Measurements from ENCODE around the gene AIFM3.
A peak's percentile ranks its signal among the peaks of the same experiment; 100 is the strongest.

Gene AIFM3

DNA sequence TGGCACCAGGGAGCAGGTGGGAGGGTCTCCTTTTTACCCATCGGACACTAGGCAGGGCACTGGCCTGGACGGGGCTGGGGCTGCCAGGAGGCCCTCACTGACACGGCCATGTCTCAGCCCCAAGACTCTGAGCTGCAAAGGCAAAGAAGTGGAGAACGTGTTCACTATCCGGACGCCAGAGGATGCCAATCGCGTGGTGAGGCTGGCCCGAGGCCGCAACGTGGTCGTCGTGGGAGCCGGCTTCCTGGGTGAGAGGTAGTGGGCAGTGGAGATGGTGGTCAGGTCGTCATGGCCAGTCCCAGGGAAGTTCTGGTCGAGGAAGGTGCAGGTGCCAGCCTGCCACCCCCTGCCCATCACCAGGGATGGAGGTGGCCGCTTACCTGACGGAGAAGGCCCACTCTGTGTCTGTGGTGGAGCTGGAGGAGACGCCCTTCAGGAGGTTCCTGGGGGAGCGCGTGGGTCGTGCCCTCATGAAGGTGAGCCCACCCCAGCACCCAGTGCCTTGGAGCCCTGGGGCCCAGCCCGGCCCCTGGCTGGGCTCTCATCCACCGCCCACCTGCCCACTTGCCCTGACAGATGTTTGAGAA, 9.3 kb downstream of the AIFM3 start:
- DNase-seq: no peak

DNA sequence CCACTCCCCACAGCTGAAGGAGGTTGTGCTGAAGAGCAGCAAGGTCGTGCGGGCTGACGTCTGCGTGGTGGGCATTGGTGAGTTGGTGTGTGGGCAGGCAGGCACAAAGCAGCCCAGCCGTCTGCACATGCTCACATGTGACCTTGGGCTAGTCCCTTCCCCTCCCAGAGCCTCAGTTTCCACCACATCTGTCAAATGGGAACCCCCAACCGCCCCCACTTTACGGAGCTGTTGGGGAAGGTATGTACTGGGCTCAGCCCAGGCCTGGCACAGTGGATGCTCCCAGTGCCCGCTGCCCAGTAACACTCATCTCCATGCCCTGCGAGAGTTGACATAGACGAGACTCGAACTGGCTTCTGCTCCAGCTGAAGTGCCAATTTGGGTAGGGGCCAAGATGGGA, 10.0 kb downstream of the AIFM3 start:
- no peak for DNase-seq

DNA sequence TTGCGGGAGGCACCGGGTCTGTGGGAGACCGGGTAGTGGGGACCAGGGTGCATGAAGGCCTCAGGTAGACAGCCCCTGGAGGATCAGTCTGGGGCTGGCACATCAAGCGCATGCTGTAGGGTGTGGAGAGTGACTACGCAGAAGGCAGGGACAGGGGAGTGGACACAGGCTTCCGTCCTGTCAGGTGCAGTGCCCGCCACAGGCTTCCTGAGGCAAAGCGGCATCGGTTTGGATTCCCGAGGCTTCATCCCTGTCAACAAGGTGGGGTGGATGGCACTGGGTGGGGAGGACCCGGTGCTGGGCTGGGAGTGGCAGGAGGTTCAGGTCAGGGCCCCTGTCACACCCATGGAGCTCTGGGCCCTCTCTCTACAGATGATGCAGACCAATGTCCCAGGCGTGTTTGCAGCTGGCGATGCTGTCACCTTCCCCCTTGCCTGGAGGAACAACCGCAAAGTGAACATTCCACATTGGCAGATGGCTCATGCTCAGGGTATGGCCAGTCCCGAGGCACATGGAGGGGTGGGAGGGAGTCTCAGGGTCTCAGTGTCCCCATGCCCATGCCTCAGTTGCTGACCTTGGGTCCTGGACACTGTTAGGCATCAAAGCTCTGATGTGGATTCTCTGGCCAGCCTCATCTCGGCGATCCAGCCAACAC, 10.6 kb downstream of the AIFM3 start:
- no peak for DNase-seq

DNA sequence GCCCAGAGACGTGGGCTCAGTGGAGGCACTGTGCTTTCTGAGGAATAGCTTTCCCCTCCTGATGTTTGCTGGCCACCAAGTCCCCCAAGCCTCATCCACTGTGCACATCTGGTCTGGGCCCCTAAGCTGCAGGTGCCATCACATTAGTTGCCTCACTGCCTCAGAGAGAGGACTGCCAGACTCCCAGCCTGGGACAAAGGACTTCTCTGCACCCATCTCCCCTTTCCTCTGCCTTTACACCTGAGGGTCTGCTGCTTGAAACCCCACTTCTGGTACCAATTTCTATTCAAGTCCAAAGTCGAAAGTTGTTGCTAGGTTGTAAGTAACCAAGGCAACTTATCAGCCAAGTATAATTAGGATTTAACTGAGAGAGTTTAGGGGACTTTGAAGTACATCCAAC, 11.4 kb downstream of the AIFM3 start:
- no peak for DNase-seq

DNA sequence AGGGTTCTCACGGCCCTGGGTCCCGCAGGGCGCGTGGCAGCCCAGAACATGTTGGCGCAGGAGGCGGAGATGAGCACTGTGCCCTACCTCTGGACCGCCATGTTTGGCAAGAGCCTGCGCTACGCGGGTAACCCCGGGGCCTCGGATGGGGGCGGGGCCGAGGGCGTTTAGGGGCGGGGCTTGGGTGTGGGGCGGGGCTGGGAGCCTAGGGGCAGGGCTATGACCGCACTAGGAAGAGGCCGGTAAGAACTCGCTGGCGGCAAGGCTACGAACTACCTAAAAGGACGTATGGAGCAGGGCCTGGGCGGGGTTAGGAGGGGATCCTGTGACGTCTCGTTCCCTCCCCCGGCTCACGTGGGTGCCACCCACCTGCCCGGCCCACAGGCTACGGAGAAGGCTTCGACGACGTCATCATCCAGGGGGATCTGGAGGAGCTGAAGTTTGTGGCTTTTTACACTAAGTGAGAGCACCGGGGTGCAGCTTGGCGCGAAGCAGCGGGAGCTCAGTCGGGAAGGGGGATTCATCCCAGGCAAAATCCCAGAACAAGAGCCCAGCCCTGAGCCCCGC, 12.3 kb downstream of the AIFM3 start:
- no peak for DNase-seq

DNA sequence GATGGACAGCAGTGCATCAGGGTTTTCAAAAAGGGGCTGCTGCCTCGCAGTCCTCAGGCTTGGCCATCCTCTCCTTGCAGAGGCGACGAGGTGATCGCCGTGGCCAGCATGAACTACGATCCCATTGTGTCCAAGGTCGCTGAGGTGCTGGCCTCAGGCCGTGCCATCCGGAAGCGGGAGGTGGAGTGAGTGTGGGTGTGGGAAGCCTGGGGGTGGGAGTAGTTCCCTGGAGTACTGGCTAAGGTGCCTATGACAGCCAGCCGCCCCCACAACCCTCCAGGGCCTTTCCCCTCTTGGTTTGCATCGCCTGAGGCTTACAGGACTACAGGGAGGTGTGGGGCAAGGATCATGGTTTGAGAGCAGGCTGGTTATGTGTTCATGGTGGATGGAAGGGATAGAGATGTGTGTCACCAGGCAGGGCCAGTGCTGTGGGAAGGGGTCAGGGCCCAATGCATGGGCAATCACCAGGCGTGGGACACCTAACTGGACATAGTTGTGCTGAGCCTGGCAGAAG, 12.9 kb downstream of the AIFM3 start:
- DNase-seq: no peak

DNA sequence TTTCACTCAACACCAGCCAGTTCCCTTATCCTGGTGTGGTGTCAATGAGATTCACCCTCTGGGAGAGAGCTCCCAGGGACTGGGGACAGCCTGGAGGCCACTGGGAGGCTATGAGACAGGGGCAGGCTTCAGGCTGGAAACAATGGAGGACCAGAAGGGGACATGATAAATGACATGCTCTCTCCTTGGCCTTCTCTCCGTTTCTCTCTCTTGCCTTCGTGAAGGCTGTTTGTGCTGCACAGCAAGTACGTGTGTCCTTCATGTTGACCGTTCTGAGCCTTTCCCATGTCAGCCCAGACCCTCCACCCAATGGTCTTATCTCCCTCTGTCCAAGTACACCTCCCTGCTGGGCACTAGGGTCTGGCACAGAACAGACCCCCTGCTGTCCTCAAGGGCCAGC, 13.5 kb downstream of the AIFM3 start:
- DNase-seq: no peak

DNA sequence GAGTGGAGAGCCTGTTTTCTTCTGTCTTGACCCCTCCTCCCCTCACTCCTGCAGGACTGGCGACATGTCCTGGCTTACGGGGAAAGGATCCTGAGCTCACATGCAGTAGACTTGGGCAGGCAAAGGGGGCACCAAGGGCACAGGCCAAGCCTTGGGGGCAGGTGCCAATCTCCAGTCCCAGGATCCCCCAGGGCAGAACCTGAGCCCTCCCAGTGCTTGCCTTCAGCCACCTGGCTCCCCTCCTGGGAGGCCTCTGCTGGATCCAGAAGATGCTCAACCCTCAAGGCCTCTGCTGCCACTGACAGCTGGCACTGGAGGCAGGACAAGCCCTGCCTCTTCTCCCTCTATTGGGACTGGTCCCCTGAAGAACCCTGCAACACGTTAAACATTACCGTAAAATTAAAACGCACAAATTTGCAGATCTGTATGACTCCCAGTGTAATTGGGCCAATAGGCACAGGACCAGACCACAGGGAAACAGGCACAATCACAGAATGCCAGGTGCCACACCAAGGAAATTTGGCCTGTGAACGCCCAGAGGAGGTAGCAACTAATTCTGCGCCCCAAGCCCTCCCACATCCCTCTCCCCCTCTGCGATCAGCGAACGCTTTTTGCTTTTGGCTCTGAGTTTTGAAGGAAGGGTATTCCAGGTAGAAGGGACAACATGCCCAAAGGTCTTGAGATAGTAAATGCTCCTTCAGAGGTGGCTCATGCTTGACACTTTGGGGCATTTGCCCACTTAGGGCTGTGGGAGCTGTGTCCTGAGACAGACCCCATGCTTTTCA, 14.1 kb downstream of the AIFM3 start:
- no peak for DNase-seq

DNA sequence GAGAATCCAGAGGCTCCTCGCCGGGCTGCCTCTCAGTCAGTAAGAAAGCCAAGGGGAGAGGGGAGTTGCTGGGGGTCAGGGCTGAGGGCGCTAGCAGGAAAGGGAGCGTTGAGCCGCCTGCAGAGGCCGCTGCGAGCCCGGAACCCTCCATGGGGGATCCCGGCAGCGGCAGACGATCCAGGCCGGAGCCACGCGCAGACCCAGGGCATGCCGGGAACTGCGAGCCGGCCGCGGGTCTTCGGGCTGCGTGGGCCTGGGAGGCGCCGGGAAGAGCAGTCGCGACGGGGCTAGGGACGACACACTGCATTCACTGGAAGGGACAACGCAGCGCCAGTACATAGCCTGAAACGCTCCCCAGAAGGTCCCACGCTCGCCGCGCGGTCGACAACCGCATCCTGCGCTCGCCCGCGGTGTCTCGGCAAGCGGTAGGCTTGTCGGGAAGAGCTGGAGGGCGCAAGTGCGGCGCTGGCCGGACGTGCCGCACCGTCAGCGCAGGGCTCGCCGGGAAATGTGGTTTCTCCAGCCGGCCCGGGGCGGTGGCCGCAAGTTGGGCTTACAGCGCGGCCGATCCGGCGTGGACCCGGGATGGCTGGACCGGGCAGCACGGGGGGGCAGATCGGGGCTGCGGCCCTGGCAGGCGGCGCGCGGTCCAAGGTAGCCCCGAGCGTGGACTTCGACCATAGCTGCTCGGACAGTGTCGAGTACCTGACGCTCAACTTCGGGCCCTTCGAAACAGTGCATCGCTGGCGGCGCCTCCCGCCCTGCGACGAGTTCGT, 14.9 kb downstream of the AIFM3 start, which contains the start of gene LZTR1:
Gene LZTR1, plus strand, starts transcription at position 511 of the 776 bp plus-strand sequence. Its CDS starts 75 bp downstream, at position 586.
- DNase-seq: peak; percentile 55 to 68

DNA sequence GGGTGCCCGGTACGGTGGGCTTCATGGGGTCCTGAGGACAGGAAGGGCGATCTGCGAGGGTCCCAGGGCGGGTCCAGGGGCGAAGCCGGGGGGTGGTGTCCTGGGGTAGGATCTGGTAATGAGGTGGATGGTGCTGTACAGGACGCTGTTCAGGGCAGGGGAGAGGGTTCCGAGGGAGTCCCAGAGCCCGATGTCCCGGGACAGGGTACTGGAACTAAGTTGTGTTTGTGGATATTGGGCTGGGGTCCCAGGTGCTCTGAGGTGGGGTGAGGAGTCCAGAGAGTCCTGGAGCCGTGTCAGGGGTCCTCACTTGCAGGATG, 15.5 kb downstream of the AIFM3 start:
- DNase-seq: no peak

DNA sequence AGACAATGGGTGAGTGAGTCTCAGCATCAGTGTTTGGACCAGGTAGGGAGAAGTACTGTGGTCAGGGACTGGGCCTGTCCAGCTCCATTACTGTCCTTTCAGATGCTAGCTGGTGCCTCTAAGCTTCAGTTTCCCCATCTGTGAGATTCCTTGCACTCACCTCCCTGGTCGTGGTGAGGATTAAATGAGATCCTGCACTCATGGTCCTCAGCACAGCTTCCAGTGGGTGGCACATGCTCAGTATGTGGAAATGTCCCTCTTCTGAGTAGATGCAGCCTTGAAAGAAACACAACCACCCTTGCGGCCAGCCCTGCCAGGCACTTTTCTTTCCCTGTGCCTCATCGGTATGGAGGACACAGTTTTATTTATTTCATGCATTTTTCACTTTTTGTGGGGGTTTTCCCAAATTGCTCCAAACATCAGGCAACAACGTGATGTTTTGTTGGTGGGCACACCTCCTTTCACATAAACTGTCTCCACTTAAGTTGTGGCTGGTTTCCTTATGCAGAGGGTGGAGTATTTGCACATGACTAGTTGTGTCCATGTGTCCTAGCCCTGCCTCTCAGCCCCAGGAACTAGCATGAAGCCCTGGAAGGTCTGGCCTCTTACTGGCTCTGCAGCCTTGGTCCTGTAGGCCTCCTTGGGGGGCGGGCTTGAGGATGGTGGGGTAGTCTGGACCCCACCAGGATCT, 16.2 kb downstream of the AIFM3 start:
- no peak for DNase-seq

DNA sequence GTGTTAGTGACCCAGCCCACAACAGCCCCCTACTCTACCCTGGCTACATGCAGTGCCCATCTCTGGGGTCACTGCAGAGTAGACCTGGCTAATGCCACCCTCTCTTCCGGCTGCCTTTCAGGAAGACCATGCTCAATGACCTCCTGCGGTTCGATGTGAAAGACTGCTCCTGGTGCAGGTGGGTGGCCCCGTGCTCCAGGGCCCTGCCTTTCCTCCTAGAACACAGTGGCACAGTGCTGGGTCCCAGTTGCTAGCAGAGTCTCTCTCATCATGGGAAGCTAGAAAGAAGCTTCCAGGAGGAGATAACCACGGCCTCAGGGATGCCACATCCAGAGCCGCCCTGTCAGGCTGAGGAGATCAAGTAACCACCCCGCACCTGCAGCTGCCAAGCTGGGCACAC, 18.7 kb downstream of the AIFM3 start:
- no peak for DNase-seq

DNA sequence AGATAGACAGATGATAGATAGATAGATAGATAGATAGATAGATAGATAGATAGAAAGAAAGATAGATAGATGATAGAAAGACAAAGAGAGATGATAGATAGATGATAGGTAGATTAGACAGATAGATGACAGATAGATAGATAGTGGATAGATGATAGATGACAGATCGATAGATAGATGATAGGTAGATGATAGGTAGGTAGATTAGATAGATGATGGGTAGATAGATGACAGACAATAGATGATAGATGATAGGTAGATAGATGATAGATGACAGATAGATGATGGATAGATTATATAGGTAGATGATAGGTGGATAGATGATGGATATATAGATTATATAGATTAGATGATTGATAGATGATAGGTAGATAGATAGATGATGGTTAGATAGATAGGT, 19.3 kb downstream of the AIFM3 start:
- DNase-seq: no peak

DNA sequence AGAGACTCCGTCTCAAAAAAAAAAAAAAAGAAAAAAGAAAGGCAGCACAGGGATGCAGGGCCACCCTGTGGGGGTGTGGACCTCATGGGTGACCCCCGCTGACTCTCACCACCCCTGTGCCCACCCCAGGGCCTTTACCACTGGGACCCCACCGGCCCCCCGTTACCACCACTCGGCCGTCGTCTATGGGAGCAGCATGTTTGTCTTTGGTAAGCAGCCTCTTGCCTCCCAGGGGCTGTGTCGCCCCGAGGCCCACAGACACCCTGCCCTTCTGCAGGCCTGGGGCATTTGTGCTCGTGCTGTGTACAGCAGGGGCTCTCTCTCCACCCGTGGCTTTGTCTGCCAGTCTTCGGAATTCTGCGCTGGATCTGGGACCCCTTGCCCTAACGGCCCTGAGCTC, 20.3 kb downstream of the AIFM3 start:
- DNase-seq: no peak

DNA sequence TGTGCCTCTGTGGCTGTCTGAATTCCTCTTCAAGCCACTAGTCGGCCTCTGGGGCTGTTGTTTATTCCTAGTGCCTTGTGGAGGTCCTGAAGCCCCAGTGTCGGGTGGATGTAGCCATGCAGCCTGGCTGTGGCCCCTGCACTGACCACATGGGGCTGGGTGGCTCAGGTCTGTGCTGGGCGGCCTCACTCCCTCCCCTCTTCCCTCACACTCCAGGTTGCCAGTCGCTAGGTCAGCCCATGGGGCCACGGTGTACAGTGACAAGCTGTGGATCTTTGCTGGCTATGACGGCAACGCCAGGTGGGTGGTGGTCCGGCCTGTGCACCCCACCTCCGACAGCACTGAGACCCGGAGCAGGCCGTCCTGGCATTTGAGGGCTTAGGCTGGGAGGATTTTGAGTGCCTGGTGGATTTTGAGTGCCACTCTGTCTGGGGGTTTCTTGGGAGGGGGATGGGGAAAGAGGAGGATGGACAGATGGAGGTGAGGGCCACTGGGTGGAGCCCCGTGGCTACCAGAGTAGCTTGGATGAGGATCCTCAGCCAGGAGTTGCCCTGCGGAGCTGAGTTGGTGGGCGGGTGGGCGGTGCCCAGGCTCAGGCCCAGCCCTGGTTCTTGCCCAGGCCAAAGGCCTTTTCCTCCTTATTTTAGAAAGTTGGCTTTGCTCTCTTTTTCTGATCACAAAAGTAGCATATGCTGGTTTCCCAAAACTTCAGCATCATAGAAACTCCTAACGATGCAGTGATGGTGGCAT, 21.7 kb downstream of the AIFM3 start:
- no peak for DNase-seq

DNA sequence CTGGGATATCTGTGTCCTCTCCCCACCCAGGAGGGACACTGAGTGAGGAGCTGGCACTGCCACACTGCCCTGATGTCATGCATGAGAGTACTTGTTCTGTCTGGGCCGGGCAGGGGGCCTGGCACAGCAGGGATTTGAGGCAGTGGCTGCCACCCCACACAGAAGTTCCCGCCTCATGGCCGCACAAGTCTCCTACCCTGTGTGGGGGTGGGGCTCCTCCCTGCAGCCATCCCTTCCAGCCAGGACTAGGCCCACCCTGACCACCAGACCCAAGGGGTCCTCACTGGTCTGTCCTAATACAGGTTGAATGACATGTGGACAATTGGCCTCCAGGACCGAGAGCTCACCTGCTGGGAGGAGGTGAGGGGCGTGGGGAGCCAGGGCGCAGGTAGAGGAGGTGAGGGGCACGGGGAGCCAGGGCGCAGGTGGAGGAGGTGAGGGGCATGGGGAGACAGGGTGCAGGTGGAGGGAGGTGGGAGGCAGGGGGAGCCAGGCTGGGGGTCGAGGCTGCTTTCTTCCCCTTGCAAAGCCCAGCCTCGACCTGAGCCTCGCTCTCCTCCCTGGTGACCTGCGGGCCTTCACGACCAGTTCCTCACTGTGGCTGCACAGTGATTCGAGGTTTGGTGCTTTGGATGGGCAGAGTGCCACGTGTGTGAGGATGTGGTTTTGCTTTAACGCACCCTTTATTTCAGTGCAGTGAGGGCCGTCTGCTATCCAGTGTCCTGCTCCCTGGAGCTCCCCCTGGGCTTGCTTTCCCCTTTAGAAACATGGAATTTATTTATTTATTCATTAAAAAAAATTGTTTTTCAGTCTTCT, 22.5 kb downstream of the AIFM3 start:
- no peak for DNase-seq

DNA sequence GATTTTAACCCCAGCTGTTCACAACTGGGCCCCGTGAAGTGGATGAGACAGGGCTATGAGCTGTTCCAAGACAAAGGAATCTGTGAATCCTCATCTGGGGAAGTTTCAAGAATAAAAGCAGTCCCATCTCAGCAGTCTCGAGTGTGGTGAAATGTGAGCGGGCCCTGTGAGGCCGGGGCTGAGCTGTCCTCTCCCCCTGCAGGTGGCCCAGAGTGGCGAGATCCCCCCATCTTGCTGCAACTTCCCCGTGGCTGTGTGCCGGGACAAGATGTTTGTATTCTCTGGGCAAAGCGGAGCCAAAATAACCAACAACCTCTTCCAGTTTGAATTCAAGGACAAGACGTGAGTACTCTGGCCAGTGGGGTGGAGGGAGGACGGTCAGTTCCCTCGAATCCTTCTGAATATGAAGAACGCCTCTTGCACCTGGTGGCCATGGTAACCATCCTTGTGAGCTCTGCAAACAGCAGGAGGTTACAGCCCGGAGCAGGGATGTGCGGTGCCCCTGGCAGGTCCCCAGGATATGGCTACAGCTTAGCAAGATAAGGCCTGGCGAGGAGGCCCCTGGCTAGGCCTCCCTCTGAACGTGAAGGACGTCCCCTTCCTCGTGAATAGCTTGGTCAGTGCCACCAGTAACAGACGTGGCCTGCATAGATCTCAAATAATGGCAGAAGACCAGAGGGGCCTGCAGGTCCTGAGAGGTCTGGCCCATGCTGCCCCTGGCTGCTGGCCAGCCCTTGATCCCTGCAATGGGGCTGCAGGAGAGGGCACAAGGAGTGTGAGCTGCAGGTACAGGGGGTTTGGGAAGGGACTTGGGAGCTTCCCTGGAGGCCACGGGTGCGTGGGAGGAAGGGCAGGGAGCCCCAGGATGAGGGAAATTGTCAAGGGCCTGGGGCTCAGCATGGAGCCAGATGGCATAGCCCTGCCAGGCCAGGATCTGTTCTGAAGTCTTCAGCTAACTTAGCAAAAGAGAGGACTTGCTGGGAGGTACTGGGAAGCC, 23.4 kb downstream of the AIFM3 start:
- DNase-seq: no peak

DNA sequence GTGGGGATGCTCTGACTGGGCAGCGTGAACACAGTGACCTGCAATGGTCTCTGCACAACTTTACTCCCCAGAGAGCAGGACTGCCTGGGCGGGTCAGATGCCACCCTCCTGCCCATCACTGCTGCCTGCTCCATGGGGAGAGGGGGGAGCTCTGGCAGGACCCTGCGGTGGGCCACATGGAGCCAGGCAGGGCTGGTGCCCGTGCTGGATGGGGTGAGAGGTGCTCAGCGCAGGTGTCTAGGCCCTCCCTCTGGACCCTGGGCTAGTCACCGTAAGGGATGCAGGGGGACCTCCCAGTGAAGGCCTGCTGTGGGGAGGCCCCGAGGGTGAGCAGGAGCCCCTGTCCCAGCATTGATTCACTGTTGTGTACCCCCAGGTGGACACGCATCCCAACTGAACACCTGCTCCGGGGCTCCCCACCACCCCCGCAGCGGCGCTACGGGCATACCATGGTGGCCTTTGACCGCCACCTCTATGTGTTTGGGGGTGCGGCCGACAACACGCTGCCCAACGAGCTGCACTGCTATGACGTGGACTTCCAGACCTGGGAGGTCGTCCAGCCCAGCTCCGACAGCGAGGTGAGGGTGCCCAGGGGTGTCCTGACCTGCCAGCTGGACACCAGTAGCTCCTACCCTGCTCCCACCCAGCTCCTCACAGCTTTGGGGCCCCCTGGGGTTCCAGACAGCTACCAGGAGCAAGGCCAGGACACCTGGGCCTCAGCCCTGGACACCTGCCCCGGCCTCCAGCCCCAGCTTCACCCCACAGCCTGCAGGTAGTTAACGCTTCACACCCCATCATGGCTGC, 24.4 kb downstream of the AIFM3 start:
- no peak for DNase-seq

DNA sequence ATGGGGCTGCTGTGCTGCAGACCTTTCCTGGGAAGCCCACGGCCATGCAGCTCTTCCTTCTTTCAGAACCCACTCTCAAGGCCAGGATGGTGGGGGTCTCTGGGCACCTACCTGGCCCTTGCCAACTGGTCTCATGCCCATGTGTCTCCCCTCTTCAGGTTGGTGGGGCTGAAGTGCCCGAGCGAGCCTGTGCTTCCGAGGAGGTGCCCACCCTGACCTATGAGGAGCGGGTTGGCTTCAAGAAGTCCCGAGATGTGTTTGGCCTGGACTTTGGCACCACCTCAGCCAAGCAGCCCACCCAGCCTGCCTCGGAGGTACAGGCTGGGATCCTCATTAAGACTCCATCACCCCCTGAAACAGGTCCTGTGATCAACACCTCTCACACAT, 25.0 kb downstream of the AIFM3 start:
- DNase-seq: no peak
